HEK293T (cell line): Measurements from ENCODE around the gene CDH4.

Source experiments
- CTCF ChIA-PET: fragments of 350-600 bp; formaldehyde crosslinking; extraction: SDS; loops from one replicate; lab custom pipeline; 2021; ENCODE audit warnings: antibody characterized with exemption, inconsistent platforms; lab: Yijun Ruan, JAX
- POLR2A ChIA-PET: fragments of 350-600 bp; formaldehyde crosslinking; extraction: SDS; loops from one replicate; lab custom pipeline; 2020; ENCODE audit warnings: antibody characterized with exemption, inconsistent platforms; lab: Yijun Ruan, JAX
- DNase-seq: peaks from one replicate; pipeline ENCODE4 v3.0.0; 2012; ENCODE audit warnings: mixed read lengths; ENCODE audit errors: extremely low spot score
- ARNT ChIP-seq: fragments of 450-650 bp; IDR thresholded peaks from 2 replicates; pipeline ENCODE4 v1.6.1; 2017; ENCODE audit warnings: mild to moderate bottlenecking
- BHLHE40 ChIP-seq: fragments of 450-650 bp; IDR thresholded peaks from 2 replicates; pipeline ENCODE4 v1.6.1; 2016; ENCODE audit warnings: mild to moderate bottlenecking, moderate library complexity, borderline replicate concordance
- CTBP1 ChIP-seq: fragments of 450-650 bp; IDR thresholded peaks from 2 replicates; pipeline ENCODE4 v1.6.1; 2016; ENCODE audit warnings: borderline replicate concordance
- ELF4 ChIP-seq: fragments of 450-650 bp; IDR thresholded peaks from 2 replicates; pipeline ENCODE4 v1.6.1; 2017; ENCODE audit warnings: antibody characterized with exemption
- FOXA1 ChIP-seq: fragments of 450-650 bp; IDR thresholded peaks from 2 replicates; pipeline ENCODE4 v1.6.1; 2016; ENCODE audit warnings: mild to moderate bottlenecking
- FOXK2 ChIP-seq: fragments of 450-650 bp; IDR thresholded peaks from 2 replicates; pipeline ENCODE4 v1.6.1; 2016; ENCODE audit warnings: mild to moderate bottlenecking
- FOXM1 ChIP-seq: fragments of 450-650 bp; IDR thresholded peaks from 2 replicates; pipeline ENCODE4 v1.6.1; 2017; ENCODE audit warnings: mild to moderate bottlenecking, borderline replicate concordance
- HDGF ChIP-seq: fragments of 450-650 bp; IDR thresholded peaks from 2 replicates; pipeline ENCODE4 v1.6.1; 2017; ENCODE audit warnings: antibody characterized with exemption, borderline replicate concordance
- L3MBTL2 ChIP-seq: fragments of 450-650 bp; conservative IDR thresholded peaks from 2 replicates; pipeline ENCODE4 v1.6.1; 2016; ENCODE audit warnings: mild to moderate bottlenecking
- LEF1 ChIP-seq: fragments of 450-650 bp; IDR thresholded peaks from 2 replicates; pipeline ENCODE4 v1.6.1; 2017; ENCODE audit warnings: mild to moderate bottlenecking, borderline replicate concordance
- NFRKB ChIP-seq: fragments of 450-650 bp; IDR thresholded peaks from 2 replicates; pipeline ENCODE4 v1.6.1; 2016; ENCODE audit warnings: mild to moderate bottlenecking, moderate library complexity
- SP1 ChIP-seq: fragments of 450-650 bp; IDR thresholded peaks from 2 replicates; pipeline ENCODE4 v1.6.1; 2017
- SUZ12 ChIP-seq: fragments of 450-650 bp; IDR thresholded peaks from 2 replicates; pipeline ENCODE4 v1.6.1; 2016; ENCODE audit warnings: mild to moderate bottlenecking
- TARDBP ChIP-seq: fragments of 450-650 bp; IDR thresholded peaks from 2 replicates; pipeline ENCODE4 v1.6.1; 2016
- ZNF384 ChIP-seq: fragments of 450-650 bp; IDR thresholded peaks from 2 replicates; pipeline ENCODE4 v1.6.1; 2016
- TF ChIP-seq, protein P1 (sequence below): fragments of 450-650 bp; IDR thresholded peaks from 2 replicates; pipeline ENCODE4 v1.6.1; 2016

Gene CDH4

DNA sequence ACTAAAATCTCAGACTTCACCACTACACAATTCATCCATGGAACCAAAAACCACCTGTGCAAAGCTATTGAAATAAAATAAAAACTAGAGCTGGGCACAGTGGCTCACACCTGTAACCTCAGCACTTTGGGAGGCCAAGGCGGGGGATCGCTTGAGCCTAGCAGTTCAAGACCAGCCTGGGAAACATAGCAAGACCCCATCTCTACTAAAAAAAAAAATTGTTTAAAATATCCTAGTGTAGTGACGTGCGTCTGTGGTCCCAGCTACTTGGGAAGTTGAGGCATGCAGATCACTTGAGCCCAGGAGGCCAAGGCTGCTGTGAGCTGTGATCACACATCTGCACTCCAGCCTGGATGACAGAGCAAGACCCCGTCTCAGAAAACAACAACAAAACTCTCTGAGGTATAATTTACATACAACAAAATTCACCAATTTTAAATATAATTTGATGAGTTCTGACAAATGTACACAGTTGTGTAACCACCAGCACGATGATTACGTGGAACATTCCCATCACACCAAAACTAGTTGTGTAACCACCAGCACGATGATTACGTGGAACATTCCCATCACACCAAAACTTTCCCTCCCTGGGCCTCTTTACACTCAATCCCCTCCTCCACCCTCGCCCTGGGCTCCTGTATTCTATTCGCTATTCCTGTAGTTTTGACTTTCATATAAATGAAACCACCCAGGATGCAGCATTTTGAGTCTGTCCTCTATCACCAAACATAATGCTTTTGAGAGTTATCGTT, 706.1 kb downstream of the CDH4 start:
- ChIA-PET POLR2A (no interaction called here), CTCF (no interaction called here)
- DNase-seq = no peak
- TF ChIP-seq SUZ12 (no peak), HDGF (no peak), L3MBTL2 (no peak), ARNT (no peak), CTBP1 (no peak), TARDBP (no peak), ELF4 (no peak), FOXK2 (no peak), FOXA1 (no peak), BHLHE40 (no peak), ZNF384 (no peak), LEF1 (no peak), NFRKB (no peak)
- TF ChIP-seq, protein P1, sequence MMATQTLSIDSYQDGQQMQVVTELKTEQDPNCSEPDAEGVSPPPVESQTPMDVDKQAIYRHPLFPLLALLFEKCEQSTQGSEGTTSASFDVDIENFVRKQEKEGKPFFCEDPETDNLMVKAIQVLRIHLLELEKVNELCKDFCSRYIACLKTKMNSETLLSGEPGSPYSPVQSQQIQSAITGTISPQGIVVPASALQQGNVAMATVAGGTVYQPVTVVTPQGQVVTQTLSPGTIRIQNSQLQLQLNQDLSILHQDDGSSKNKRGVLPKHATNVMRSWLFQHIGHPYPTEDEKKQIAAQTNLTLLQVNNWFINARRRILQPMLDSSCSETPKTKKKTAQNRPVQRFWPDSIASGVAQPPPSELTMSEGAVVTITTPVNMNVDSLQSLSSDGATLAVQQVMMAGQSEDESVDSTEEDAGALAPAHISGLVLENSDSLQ = no peak

DNA sequence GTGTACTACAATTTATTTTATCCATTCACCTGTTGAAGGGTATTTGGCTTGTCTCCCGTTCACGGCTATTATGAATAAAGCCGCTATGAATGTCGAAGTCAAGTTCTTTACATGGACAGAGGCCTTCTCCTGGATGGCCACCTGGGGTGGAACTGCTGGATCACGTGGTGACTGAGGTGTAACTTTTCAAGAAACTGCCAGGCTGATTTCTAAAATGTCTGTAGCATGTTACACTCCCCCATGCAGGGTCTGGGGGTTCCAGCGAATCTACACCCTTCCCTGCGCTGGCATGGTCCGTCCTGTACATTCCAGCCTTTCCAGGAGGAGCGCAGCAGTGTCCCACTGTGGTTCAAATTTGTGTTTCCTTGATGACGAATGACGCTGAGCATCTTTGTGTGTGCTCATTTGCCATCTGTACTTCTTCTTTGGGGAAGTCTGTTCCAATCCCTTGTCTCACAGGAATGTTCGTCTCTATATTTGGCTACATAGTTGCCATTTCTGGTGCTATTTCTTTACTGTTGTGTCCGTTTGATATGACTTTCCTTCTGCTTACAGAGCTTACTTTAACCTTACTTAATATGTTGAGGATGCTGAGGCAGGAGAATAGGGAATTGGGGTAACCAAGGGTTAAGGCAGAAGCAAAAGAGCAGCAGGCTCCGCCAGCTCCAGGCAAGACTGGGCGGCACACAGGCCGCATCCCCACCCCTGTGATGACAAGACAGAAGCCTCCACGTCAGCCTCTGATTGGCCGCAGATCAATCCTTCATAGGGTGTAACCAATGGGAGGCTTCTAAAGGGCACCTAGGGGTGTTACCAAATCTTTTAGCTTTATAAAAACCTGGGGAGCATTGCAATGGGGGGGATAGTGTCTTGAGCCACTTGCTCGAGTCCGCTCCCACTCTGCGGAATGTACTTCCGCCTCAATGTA, 707.0 kb downstream of the CDH4 start:
- no peak for DNase-seq
- POLR2A ChIA-PET = no interaction called here

DNA sequence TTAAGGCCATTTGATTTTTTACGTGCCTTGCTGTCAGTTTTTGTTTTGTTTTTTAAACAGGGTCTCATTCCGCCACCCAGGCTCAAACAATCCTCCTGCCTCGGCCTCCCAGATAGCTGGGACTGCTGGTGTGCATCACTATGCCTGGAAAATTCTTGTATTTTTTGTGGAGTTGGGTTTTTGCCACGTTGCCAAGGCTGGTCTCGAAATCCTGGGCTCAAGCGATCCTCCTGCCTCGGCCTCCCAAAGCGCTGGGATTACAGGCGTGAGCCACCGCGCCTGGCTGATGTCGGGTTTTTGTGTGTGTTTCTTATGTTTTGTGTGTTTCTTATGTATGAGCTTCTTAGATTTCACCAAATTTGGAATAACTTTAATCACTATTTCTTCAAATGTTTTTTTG, 708.8 kb downstream of the CDH4 start:
- POLR2A ChIA-PET = no interaction called here
- no peak for DNase-seq
- TF ChIP-seq ZNF384 (no peak), LEF1 (no peak), FOXA1 (no peak), HDGF (no peak), ELF4 (no peak), CTBP1 (no peak), SUZ12 (no peak), NFRKB (no peak), FOXM1 (no peak), BHLHE40 (no peak), FOXK2 (no peak), ARNT (no peak), L3MBTL2 (no peak), SP1 (no peak), TARDBP (no peak)
- TF ChIP-seq, protein P1 = no peak
- CTCF ChIA-PET = no interaction called here

More for the DNA sequence above, 707.0 kb downstream of the CDH4 start:
- CTCF ChIA-PET = no interaction called here
- TF ChIP-seq SP1 (no peak), BHLHE40 (no peak), L3MBTL2 (no peak), HDGF (no peak), TARDBP (no peak), NFRKB (no peak)
- TF ChIP-seq, protein P1 = peak; percentile 69

DNA sequence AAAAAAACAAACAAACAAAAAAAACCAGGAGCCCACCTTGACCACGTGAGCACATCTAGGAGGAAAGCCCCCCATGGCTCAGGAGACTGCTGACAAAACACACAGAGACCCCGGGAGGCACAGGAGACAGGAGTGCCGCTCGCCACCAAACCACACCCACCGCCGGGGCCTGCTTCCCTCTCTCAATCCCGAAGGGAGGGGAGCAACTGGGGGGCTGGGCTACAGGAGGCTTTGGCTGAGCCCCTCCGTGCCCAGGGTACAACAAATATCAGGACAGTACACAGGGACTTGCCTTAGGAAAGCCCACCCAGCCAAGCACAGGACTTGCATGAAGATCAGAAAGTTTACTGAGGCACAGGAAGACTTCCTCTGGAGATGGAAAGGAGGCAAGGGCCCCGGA, 711.1 kb downstream of the CDH4 start:
- POLR2A ChIA-PET = no interaction called here
- DNase-seq = no peak
- CTCF ChIA-PET = no interaction called here
- no peak for TF ChIP-seq FOXK2
- no peak for TF ChIP-seq BHLHE40
- TF ChIP-seq L3MBTL2 = no peak
- no peak for TF ChIP-seq ELF4
- no peak for TF ChIP-seq CTBP1
- TF ChIP-seq ZNF384 = no peak
- TF ChIP-seq, protein P1 = no peak
- TF ChIP-seq NFRKB = no peak
- TF ChIP-seq SUZ12 = no peak
- TF ChIP-seq ARNT = no peak
- TF ChIP-seq TARDBP = no peak
- TF ChIP-seq FOXM1 = no peak
- TF ChIP-seq FOXA1 = no peak
- no peak for TF ChIP-seq LEF1
- no peak for TF ChIP-seq SP1
- TF ChIP-seq HDGF = no peak

DNA sequence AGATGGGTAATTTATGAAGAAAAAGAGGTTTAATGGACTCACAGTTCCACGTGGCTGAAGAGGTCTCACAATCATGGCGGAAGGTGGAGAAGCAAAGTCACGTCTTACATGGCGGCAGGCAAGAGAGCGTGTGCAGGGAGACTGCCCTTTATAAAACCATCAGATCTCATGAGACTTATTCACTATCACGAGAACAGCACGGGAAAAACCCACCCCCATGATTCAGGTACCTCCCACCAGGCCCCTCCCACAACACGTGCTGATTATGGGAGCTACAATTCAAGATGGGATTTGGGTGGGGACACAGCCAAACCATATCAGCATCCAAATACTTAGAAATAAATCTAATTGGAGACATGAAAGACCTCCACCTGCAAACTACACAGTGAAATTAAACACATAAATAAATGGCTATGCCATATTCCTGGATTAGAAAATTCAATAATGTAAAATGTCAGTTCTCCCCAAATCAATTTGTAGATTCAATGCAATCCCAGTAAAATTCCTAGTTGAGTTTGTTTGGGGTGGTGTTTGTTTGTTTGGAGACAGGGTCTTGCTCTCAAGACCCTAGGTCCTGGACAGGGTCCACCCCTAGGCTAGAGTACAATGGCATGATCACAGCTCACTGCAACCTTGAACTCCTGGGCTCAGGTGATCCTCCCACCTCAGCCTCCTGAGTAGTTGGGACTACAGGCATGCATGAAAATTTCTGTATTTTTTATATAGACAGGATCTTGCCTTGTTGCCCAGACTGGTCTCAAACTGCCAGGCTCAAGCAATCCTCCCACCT, 712.0 kb downstream of the CDH4 start:
- ChIA-PET CTCF (no interaction called here), POLR2A (no interaction called here)
- TF ChIP-seq FOXA1 (no peak), LEF1 (no peak), SUZ12 (no peak), ZNF384 (no peak), L3MBTL2 (no peak), BHLHE40 (no peak), FOXK2 (no peak), SP1 (no peak), FOXM1 (no peak)
- TF ChIP-seq, protein P1 = no peak
- no peak for DNase-seq
